ENCODE results near the gene GAB2. TPM values are rescaled to one million over a fixed set of nuclear protein-coding genes. Genes with fewer than 3 reads are reported as not detected.

Gene GAB2
- total RNA-seq, 6 experiments from 2014 or later: 3.8 to 10.2 (median 4.5) TPM

GRCh38 chr11:78257654-78258053 lies 160.0 kb downstream of the GAB2 start:
- ATAC-seq (no peak), DNase-seq (no peak)
- no peaks in the 10 kb centered on the region for H3K9me3 ChIP-seq
- intact Hi-C loops (cut with DNase I): no loop called here
- peaks cover 0 to 34% (median 8%) of the 10 kb centered on the region in 4 donors for H3K4me1 ChIP-seq
- 87% methylated on average over 3 of the region's 3 CpGs for WGBS (ENCODE audit: insufficient coverage, low coverage, low lambda C conversion rate, missing lambda C conversion rate)
- peak overlapping the region in 1 of 3 donors; percentile 50 for H3K27ac ChIP-seq
- no peaks in the 10 kb centered on the region for H3K36me3 ChIP-seq
- no peak overlapping the region for H3K4me3 ChIP-seq
- no peak for TF ChIP-seq POLR2A (IDR thresholded peaks at IDR 0.05)
- no peak for TF ChIP-seq CTCF (IDR thresholded peaks at IDR 0.05)
- no peaks in the 10 kb centered on the region for H3K27me3 ChIP-seq

GRCh38 chr11:78256962-78257361 lies 160.7 kb downstream of the GAB2 start:
- ATAC-seq (peak; percentile 88 to 94 (median 92)), DNase-seq (peak; percentile 78 to 87 (median 82))
- WGBS (ENCODE audit: insufficient coverage, low coverage, low lambda C conversion rate, missing lambda C conversion rate): 6% methylated on average over 3 of the region's 3 CpGs
- no peaks in the 10 kb centered on the region for H3K9me3 ChIP-seq
- peak overlapping the region in 1 of 3 donors; percentile 50 for H3K27ac ChIP-seq
- intact Hi-C loops (cut with DNase I): no loop called here
- TF ChIP-seq POLR2A (IDR thresholded peaks at IDR 0.05) (no peak), CTCF (IDR thresholded peaks at IDR 0.05) (no peak)
- no peaks in the 10 kb centered on the region for H3K36me3 ChIP-seq
- peaks cover 0 to 34% (median 8%) of the 10 kb centered on the region in 4 donors for H3K4me1 ChIP-seq
- H3K27me3 ChIP-seq: no peaks in the 10 kb centered on the region
- no peak overlapping the region for H3K4me3 ChIP-seq

- intact Hi-C loops (cut with DNase I): no loop called here
- TF ChIP-seq POLR2A (IDR thresholded peaks at IDR 0.05): no peak
- TF ChIP-seq CTCF (IDR thresholded peaks at IDR 0.05): no peak
- 84% methylated on average over 2 of the region's 2 CpGs for WGBS (ENCODE audit: insufficient coverage, low coverage, low lambda C conversion rate, missing lambda C conversion rate)
Observed at GRCh38 chr11:78255919-78256318, 161.7 kb downstream of the GAB2 start.

GRCh38 chr11:78254268-78254667 lies 163.4 kb downstream of the GAB2 start:
- H3K36me3 ChIP-seq: peaks cover 0 to 5% (median 0%) of the 10 kb centered on the region in 4 donors
- no peak for TF ChIP-seq CTCF (IDR thresholded peaks at IDR 0.05)
- TF ChIP-seq POLR2A (IDR thresholded peaks at IDR 0.05): no peak
- H3K9me3 ChIP-seq: no peaks in the 10 kb centered on the region
- H3K4me1 ChIP-seq: peaks cover 0 to 22% (median 5%) of the 10 kb centered on the region in 4 donors
- DNase-seq (no peak), ATAC-seq (no peak)
- H3K4me3 ChIP-seq: no peak overlapping the region
- no peak overlapping the region for H3K27ac ChIP-seq
- no peaks in the 10 kb centered on the region for H3K27me3 ChIP-seq
- intact Hi-C loops (cut with DNase I): no loop called here
- 97% methylated on average over 3 of the region's 4 CpGs for WGBS (ENCODE audit: insufficient coverage, low coverage, low lambda C conversion rate, missing lambda C conversion rate)

More at GRCh38 chr11:78255919-78256318, 161.7 kb downstream of the GAB2 start:
- DNase-seq: no peak
- no peaks in the 10 kb centered on the region for H3K36me3 ChIP-seq
- H3K27ac ChIP-seq: no peak overlapping the region
- H3K9me3 ChIP-seq: no peaks in the 10 kb centered on the region
- no peak overlapping the region for H3K4me3 ChIP-seq
- ATAC-seq: no peak
- H3K27me3 ChIP-seq: no peaks in the 10 kb centered on the region
- peaks cover 0 to 34% (median 8%) of the 10 kb centered on the region in 4 donors for H3K4me1 ChIP-seq

GRCh38 chr11:78253797-78254196 lies 163.8 kb downstream of the GAB2 start:
- H3K27me3 ChIP-seq: no peaks in the 10 kb centered on the region
- H3K4me3 ChIP-seq: no peak overlapping the region
- H3K4me1 ChIP-seq: peaks cover 0 to 21% (median 5%) of the 10 kb centered on the region in 4 donors
- ATAC-seq (no peak), DNase-seq (no peak)
- no peak for TF ChIP-seq POLR2A (IDR thresholded peaks at IDR 0.05)
- H3K9me3 ChIP-seq: no peaks in the 10 kb centered on the region
- WGBS (ENCODE audit: insufficient coverage, low coverage, low lambda C conversion rate, missing lambda C conversion rate): 91% methylated on average over 4 of the region's 4 CpGs
- H3K36me3 ChIP-seq: peaks cover 0 to 5% (median 0%) of the 10 kb centered on the region in 4 donors
- intact Hi-C loops (cut with DNase I): no loop called here
- no peak overlapping the region for H3K27ac ChIP-seq
